Inferior parietal cortex (tissue), 1 donor: ENCODE results near the gene PGPEP1.

Experiments
- DNase-seq: peaks from one replicate; pipeline ENCODE4 v3.0.0-alpha.2; 2016; ENCODE audit errors: extremely low spot score

PGPEP1 gene

GRCh38 chr19:18417250-18418028, 77.0 kb downstream of the PGPEP1 start:
- DNase-seq: no peak

GRCh38 chr19:18418029-18418482, 77.7 kb downstream of the PGPEP1 start:
- no peak for DNase-seq

- no peak for DNase-seq
Measured at GRCh38 chr19:18418483-18419194, 78.2 kb downstream of the PGPEP1 start.

DNA sequence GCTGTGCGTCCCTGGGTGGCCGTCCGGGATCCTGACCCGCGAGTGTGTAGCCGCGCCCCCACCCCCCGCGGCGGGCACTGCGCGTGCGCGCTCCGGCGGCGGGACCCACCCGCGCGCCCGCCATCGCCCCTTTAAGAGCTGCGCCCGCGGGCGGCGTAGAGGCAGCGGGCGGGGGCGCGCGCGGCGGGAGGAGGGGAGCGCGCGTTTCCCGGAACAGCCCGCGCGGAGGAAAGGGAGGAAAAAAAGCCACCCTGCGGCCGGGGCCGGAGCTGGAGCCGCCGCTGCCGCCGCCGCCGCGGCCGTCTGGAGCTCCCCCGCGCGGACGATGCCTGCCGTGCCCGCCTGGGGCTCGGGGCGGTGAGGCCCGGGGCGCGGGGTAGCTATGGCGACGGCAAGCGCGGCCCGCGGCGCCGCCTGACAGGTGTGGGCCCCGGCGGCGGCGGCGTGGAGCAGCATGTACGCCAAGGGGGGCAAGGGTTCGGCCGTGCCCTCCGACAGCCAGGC, 78.8 kb downstream of the PGPEP1 start, which contains the start of gene SSBP4:
Gene SSBP4, plus strand, starts transcription at position 204 of the 504 bp plus-strand sequence. Its CDS starts 251 bp downstream, at position 455.
- DNase-seq: peak; percentile 67
